H1 (cell line): ENCODE results near the gene PLEKHM3. TPM values are rescaled to one million over a fixed set of nuclear protein-coding genes. Genes with fewer than 3 reads are reported as not detected.

ENCODE experiments used
- ASH2L ChIP-seq: fragments of 200-600, 300-600 bp; sonication (generic); IDR thresholded peaks from one replicate; pipeline ENCODE4 v1.7.1; 2017; ENCODE audit warnings: low read length
- FOSL1 ChIP-seq: IDR thresholded peaks from 2 replicates; pipeline ENCODE4 v1.6.1; 2011; ENCODE audit warnings: mild to moderate bottlenecking, low read depth, low read length, moderate library complexity; ENCODE audit not compliant: insufficient read depth
- GABPA ChIP-seq: IDR thresholded peaks from 2 replicates; pipeline ENCODE4 v1.6.1; 2011; ENCODE audit warnings: mild to moderate bottlenecking, low read length, moderate library complexity, borderline replicate concordance; ENCODE audit not compliant: insufficient read depth
- SIRT6 ChIP-seq: IDR thresholded peaks from one replicate; pipeline ENCODE4 v1.7.1; 2012; ENCODE audit warnings: low read length, inconsistent platforms
- SIX5 ChIP-seq: IDR thresholded peaks from 2 replicates; pipeline ENCODE4 v1.6.1; 2011; ENCODE audit warnings: mild to moderate bottlenecking, low read depth, low read length
- TAF7 ChIP-seq: optimal IDR thresholded peaks from 2 replicates; pipeline ENCODE3; 2011; ENCODE audit warnings: low read depth, mild to moderate bottlenecking, inconsistent platforms, low read length, moderate library complexity, borderline replicate concordance
- TEAD4 ChIP-seq: IDR thresholded peaks from 2 replicates; pipeline ENCODE4 v1.6.1; 2012; ENCODE audit warnings: low read depth, low read length, inconsistent platforms, mixed read lengths
- polyA plus RNA-seq, 7 experiments: library from polyadenylated mRNA; depleted of rRNA in 3 of 7; stranded (reverse) in 5 of 7; unstranded in 2 of 7; fragments of >200 nt in 5 of 7; fragments of 200-250 nt in 2 of 7; gene quantifications; 1 replicate in 5 of 7; 2 replicates in 1 of 7; 4 replicates in 1 of 7; pipeline versions ENCODE4 v1.2.1 to v1.2.3, GENCODE V29; 2011 to 2013; ENCODE audit warnings: missing spikeins in 2 of 7, mixed read lengths in 2 of 7
- total RNA-seq: library from RNA; stranded (reverse); fragmentation: NEBNext Ultra II Directional; extraction: Animal tissue kit (Norgen Biotek cat#: 25700); gene quantifications from 2 replicates; pipeline ENCODE4 v1.2.1, GENCODE V29; 2021

Gene PLEKHM3
- total and polyA plus RNA-seq, 2 of the 8 experiments (the other 6 are each of a cell fraction or from before 2014, with no cell fraction given): 2.3 to 5.8 TPM

GRCh38 chr2:207926133-207926988, 99.0 kb downstream of the PLEKHM3 start (continued):
- no peak for TF ChIP-seq TAF7
- TF ChIP-seq TEAD4: no peak
- TF ChIP-seq SIX5: no peak
- no peak for TF ChIP-seq ASH2L
- TF ChIP-seq FOSL1: no peak
- TF ChIP-seq GABPA: no peak
- TF ChIP-seq SIRT6: no peak
